Nephron progenitor cell (in vitro differentiated cells): Measurements from ENCODE around the gene TBC1D14.
A peak's percentile ranks its signal among the peaks of the same experiment; 100 is the strongest.

Experiments used
- DNase-seq: peaks from one replicate; pipeline ENCODE4 v3.0.0; 2021
- H3K27ac Mint-ChIP-seq: 2 replicates; pipeline ENCODE4 v1.8.0; 2021; ENCODE audit warnings: mild to moderate bottlenecking, moderate library complexity, mixed read lengths
- H3K27me3 Mint-ChIP-seq: 2 replicates; pipeline ENCODE4 v1.8.0; 2021; ENCODE audit warnings: mild to moderate bottlenecking, low read depth, mixed read lengths; ENCODE audit not compliant: poor library complexity
- H3K36me3 Mint-ChIP-seq: 2 replicates; pipeline ENCODE4 v1.8.0; 2021; ENCODE audit warnings: low read depth, mixed read lengths
- H3K4me1 Mint-ChIP-seq: 2 replicates; pipeline ENCODE4 v1.8.0; 2021; ENCODE audit warnings: mixed read lengths
- H3K4me3 Mint-ChIP-seq: 2 replicates; pipeline ENCODE4 v1.8.0; 2021; ENCODE audit warnings: mild to moderate bottlenecking, moderate library complexity, mixed read lengths
- H3K9me3 Mint-ChIP-seq: 2 replicates; pipeline ENCODE4 v1.8.0; 2021; ENCODE audit warnings: mild to moderate bottlenecking, moderate library complexity, mixed read lengths
- CTCF ChIP-seq: fragments of 200-600 bp; sonication (generic); IDR thresholded peaks from 2 replicates; pipeline ENCODE4 v1.5.0; 2021; ENCODE audit warnings: antibody characterized with exemption

Gene TBC1D14

GRCh38 chr4:6881908-6882307 is 27.7 kb upstream of the TBC1D14 start:
- peaks cover 24% of the 10 kb centered on the region for H3K4me1 Mint-ChIP-seq
- DNase-seq = no peak
- H3K9me3 Mint-ChIP-seq = no peaks in the 10 kb centered on the region
- TF ChIP-seq CTCF = no peak
- H3K27ac Mint-ChIP-seq = no peak overlapping the region
- H3K27me3 Mint-ChIP-seq = peaks cover 3% of the 10 kb centered on the region
- H3K4me3 Mint-ChIP-seq = no peak overlapping the region
- peaks cover 59% of the 10 kb centered on the region for H3K36me3 Mint-ChIP-seq

- Mint-ChIP-seq H3K4me1 (peaks cover 43% of the 10 kb centered on the region), H3K27me3 (peaks cover 3% of the 10 kb centered on the region), H3K36me3 (peaks cover 38% of the 10 kb centered on the region), H3K4me3 (no peak overlapping the region), H3K27ac (peak overlapping the region; percentile 36), H3K9me3 (no peaks in the 10 kb centered on the region)
- no peak for TF ChIP-seq CTCF
- DNase-seq = no peak
Measured at GRCh38 chr4:6884341-6884870, 25.2 kb upstream of the TBC1D14 start.

DNA sequence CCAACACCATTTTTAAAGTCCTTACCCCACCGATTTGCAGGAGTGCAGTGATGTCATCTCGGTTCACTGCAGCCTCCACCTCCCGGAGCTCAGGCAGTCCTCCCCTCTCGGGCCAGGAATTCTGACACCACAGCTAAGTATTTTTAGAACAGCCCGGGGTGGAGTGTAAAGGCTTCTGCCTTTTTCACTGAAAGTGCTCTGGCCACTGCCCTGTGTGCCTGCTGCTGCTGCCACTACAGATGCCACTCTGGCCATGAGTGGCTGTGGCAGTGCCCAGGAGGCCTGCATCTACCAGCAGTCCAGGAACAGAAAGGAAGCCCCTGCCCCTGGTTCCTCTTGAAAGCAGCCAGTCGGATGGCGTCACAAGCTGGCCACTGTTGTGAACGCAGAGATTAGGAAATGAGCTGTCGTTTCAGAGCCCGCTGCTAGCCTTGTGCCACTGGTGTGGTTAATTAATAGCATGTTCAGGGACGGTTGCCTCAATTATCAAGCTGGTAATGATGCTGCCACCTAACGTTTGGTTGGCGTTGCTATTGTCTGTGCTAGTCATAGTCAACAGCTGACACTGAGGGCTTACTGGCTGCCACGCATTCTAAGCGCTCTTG is 23.6 kb upstream of the TBC1D14 start:
- peaks cover 5% of the 10 kb centered on the region for H3K27me3 Mint-ChIP-seq
- H3K27ac Mint-ChIP-seq = peak overlapping the region; percentile 84
- no peak for DNase-seq
- H3K4me1 Mint-ChIP-seq = peaks cover 43% of the 10 kb centered on the region
- H3K9me3 Mint-ChIP-seq = peaks cover 16% of the 10 kb centered on the region
- TF ChIP-seq CTCF = no peak
- H3K36me3 Mint-ChIP-seq = peaks cover 38% of the 10 kb centered on the region
- no peak overlapping the region for H3K4me3 Mint-ChIP-seq

- H3K4me3 Mint-ChIP-seq = no peak overlapping the region
- no peak for DNase-seq
Measured at GRCh38 chr4:6886886-6887285, 22.7 kb upstream of the TBC1D14 start.

DNA sequence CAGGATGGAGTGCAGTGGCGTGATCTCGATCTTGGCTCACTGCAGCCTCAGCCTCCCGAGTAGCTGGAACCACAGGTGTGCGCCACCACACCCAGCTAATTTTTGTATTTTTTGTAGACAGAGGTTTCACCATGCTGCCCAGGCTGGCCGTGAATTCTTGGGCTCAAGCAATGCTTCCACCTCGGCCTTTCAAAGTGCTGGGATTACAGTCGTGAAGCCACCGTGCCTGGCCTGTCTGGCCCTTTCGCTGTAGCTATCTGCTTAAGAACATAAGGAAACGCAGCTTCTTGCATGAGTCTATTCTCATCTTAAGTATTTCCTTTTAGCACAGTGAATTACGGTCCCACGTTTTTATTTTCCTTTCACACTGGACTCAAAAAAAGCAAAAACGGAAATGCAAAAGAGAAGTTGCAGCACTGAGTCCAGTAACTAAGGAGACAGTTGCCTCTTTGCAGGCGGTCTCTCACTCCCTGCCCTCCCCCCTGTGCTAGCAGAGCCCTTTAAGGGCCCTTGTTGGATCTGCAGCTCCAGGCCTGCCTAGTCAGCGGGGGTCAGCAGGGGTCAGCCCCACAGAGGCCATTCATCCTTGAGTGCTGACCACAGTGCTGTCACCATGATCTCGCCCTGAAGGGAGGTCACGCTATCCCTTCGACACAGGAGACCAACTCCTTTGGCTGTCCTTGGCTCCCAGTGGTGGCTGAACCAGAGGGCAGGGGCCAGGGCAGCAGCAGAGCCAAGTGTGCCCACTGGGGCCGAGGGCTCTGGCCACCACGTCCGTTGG is 21.8 kb upstream of the TBC1D14 start:
- TF ChIP-seq CTCF = no peak
- H3K4me1 Mint-ChIP-seq = peaks cover 56% of the 10 kb centered on the region
- peaks cover 26% of the 10 kb centered on the region for H3K9me3 Mint-ChIP-seq
- H3K27ac Mint-ChIP-seq = no peak overlapping the region
- peak; percentile 73 for DNase-seq
- peaks cover 5% of the 10 kb centered on the region for H3K27me3 Mint-ChIP-seq
- H3K36me3 Mint-ChIP-seq = peaks cover 27% of the 10 kb centered on the region
- no peak overlapping the region for H3K4me3 Mint-ChIP-seq

More at GRCh38 chr4:6886886-6887285, 22.7 kb upstream of the TBC1D14 start:
- H3K27ac Mint-ChIP-seq = no peak overlapping the region
- peaks cover 5% of the 10 kb centered on the region for H3K27me3 Mint-ChIP-seq
- TF ChIP-seq CTCF = no peak
- H3K9me3 Mint-ChIP-seq = peaks cover 24% of the 10 kb centered on the region
- peaks cover 34% of the 10 kb centered on the region for H3K36me3 Mint-ChIP-seq
- H3K4me1 Mint-ChIP-seq = peaks cover 47% of the 10 kb centered on the region
